Tibial nerve (tissue), 4 donors: ENCODE data around the gene TRAF3. TPM values are rescaled to one million over a fixed set of nuclear protein-coding genes. Genes with fewer than 3 reads are reported as not detected.
"Not testable (repeated sequence)": the region's sequence is repeated elsewhere in the genome, so short reads cannot be mapped to it uniquely, and the experiment has no call there.

Experiments used
- DNase-seq, 2 donors: peaks; one replicate each; pipeline ENCODE4 v3.0.0-alpha.2; 2019; ENCODE audit warnings: low spot score in 2 of 2
- H3K27ac ChIP-seq, 4 donors: fragments of 200-600 bp; sonication (generic) in 3 of 4; one replicate each; pipeline ENCODE4 v1.5.1; 2017 to 2019; ENCODE audit warnings: mild to moderate bottlenecking in 1 of 4
- H3K27me3 ChIP-seq, 2 donors: fragments of 200-600 bp; sonication (generic) in 1 of 2; one replicate each; pipeline versions ENCODE4 v1.5.1 to v1.6.0; 2017 to 2019
- H3K36me3 ChIP-seq, 3 donors: fragments of 200-600 bp; sonication (generic); one replicate each; pipeline ENCODE4 v1.5.1; 2018 to 2019
- H3K4me1 ChIP-seq, 4 donors: fragments of 200-600 bp; sonication (generic) in 3 of 4; one replicate each; pipeline ENCODE4 v1.5.1; 2017 to 2019
- H3K4me3 ChIP-seq, 4 donors: fragments of 200-600 bp; sonication (generic) in 3 of 4; one replicate each; pipeline ENCODE4 v1.5.1; 2017 to 2019; ENCODE audit warnings: mild to moderate bottlenecking in 1 of 4, moderate library complexity in 1 of 4
- H3K9me3 ChIP-seq, 4 donors: fragments of 200-600 bp; sonication (generic) in 3 of 4; one replicate each; pipeline ENCODE4 v1.5.1; 2017 to 2019
- EP300 ChIP-seq, 2 donors: sonication (generic); formaldehyde crosslinking; IDR thresholded peaks; one replicate each; pipeline ENCODE4 v1.6.1; 2017; ENCODE audit warnings: antibody characterized with exemption in 2 of 2, mild to moderate bottlenecking in 1 of 2
- POLR2A ChIP-seq, 2 donors: fragments of 450-650 bp; IDR thresholded peaks; one replicate each; pipeline ENCODE4 v1.6.1; 2017; ENCODE audit warnings: antibody characterized with exemption in 2 of 2, mild to moderate bottlenecking in 2 of 2, moderate library complexity in 2 of 2
- WGBS, 2 donors: methylation state at CpG; one replicate each; pipeline ENCODE4 v1.1.5; 2018; 5-methylcytosine and 5-hydroxymethylcytosine counted together
- total RNA-seq, 4 donors: library from RNA; depleted of rRNA; stranded (reverse); fragments of >200 nt; gene quantifications; one replicate each; pipeline ENCODE4 v1.1.0, GENCODE V29; 2016
- TF ChIP-seq, protein P1 (sequence below), 5 experiments: fragments of 200-600 bp in 3 of 5; fragments of 450-650 bp in 2 of 5; sonication (generic) in 3 of 5; IDR thresholded peaks; one replicate each; pipeline ENCODE4 v1.5.1; 2016 to 2019; ENCODE audit warnings: antibody characterized with exemption in 5 of 5, mild to moderate bottlenecking in 3 of 5, moderate library complexity in 2 of 5

The TRAF3 gene
- total RNA-seq, 4 donors from 2014 or later: 4.8 to 20.7 (median 13.4) TPM

DNA sequence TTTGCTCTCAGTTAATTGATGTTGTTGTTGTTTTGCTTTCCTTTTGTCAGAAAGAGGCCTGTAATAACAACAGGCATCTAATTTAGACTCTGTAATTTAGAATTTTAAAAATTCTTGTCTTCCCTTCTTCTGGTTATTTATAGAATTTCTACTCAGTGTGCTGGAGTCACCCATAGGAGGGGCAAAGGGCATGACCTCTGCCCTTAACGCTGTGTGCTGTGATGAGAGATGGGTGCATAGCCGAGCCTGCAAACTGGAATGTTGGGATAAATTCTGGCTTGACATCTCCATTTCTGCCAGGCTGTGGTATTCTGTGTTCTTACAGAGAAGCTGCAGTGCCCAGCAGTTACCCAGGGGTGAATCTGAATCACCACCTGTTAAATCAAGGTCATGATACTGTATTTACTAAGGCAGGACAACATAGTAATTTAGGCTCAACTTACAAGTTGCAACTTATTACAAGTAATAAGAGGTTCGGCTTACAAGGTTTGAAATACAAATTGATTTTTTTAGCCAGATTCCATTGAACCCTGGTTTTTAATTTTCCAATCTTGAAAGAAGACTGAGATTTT, 53.3 kb downstream of the TRAF3 start:
- WGBS, 2 donors: 51 to 56% methylated on average over 3 of the region's 3 CpGs
- Histone ChIP-seq H3K4me1 (peaks cover 0 to 21% (median 2%) of the 10 kb centered on the region in 4 donors), H3K4me3 (no peak overlapping the region), H3K27ac (no peak overlapping the region), H3K36me3 (no peaks in the 10 kb centered on the region), H3K9me3 (no peaks in the 10 kb centered on the region), H3K27me3 (no peaks in the 10 kb centered on the region)
- TF ChIP-seq, protein P1, sequence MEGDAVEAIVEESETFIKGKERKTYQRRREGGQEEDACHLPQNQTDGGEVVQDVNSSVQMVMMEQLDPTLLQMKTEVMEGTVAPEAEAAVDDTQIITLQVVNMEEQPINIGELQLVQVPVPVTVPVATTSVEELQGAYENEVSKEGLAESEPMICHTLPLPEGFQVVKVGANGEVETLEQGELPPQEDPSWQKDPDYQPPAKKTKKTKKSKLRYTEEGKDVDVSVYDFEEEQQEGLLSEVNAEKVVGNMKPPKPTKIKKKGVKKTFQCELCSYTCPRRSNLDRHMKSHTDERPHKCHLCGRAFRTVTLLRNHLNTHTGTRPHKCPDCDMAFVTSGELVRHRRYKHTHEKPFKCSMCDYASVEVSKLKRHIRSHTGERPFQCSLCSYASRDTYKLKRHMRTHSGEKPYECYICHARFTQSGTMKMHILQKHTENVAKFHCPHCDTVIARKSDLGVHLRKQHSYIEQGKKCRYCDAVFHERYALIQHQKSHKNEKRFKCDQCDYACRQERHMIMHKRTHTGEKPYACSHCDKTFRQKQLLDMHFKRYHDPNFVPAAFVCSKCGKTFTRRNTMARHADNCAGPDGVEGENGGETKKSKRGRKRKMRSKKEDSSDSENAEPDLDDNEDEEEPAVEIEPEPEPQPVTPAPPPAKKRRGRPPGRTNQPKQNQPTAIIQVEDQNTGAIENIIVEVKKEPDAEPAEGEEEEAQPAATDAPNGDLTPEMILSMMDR (IDR thresholded peaks at IDR 0.05): no peak
- TF ChIP-seq EP300 (IDR thresholded peaks at IDR 0.05) (no peak), POLR2A (IDR thresholded peaks at IDR 0.05) (no peak)
- no peak for DNase-seq

DNA sequence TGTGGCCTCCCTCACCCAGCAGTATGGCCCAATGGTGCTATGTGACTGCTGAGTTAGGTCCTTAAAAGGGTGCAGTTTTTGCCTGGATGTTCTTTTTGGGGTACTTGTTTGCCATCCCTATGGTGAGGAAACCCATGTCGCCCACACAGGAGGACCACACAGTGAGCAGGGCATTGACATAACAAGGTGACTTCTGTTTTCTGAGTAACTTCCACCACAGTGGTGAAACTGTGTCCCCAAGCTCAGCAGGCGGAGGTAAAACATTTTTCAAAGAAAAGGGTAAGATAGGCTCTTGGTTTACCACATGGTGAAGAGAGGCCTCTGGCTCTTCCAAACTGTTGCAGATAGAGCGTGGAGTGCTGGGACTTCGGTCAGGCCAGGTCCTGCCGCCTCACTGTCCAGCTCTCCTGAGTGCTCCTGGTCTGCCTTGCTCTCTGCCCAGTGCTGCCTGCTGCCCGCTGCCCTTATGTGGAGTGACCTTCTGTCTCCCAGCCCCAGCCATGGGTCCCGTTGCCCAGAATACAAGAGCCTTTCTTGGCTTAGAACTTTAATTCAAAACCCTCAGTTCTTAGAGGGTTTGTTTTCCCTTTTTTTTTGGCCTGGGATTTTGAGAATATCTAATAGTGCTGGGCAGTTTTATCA, 54.0 kb downstream of the TRAF3 start:
- Histone ChIP-seq H3K4me1 (peaks cover 0 to 21% (median 2%) of the 10 kb centered on the region in 4 donors), H3K4me3 (no peak overlapping the region), H3K9me3 (no peaks in the 10 kb centered on the region), H3K27ac (no peak overlapping the region), H3K27me3 (no peaks in the 10 kb centered on the region), H3K36me3 (no peaks in the 10 kb centered on the region)
- DNase-seq: no peak
- 75 to 88% methylated on average over 7 of the region's 7 CpGs for WGBS, 2 donors
- TF ChIP-seq, protein P1 (IDR thresholded peaks at IDR 0.05): no peak
- TF ChIP-seq POLR2A (IDR thresholded peaks at IDR 0.05): no peak
- TF ChIP-seq EP300 (IDR thresholded peaks at IDR 0.05): no peak

DNA sequence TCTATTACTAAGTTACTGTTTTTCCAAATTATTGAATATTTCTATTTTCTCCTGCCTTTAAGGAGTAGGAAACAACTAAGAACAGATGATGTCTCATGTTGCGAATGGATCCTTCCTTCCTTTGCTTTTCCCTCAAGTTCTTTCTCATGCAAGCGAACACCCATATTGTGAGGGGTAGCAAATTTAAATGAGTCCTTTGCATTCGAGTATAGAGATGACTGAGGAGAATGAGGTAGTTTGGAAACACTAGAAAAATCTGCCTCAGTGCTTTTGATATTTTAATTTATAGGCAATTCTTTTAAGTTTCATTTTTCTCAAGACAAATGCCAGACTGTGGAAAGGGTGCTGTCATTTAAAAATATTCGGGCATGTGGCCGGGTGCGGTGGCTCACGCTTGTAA, 56.1 kb downstream of the TRAF3 start:
- Histone ChIP-seq H3K9me3 (no peaks in the 10 kb centered on the region), H3K4me3 (no peak overlapping the region), H3K4me1 (peaks cover 0 to 21% (median 2%) of the 10 kb centered on the region in 4 donors), H3K27me3 (no peaks in the 10 kb centered on the region), H3K27ac (no peak overlapping the region), H3K36me3 (no peaks in the 10 kb centered on the region)
- no peak for DNase-seq
- TF ChIP-seq EP300 (IDR thresholded peaks at IDR 0.05): no peak
- TF ChIP-seq POLR2A (IDR thresholded peaks at IDR 0.05): no peak
- TF ChIP-seq, protein P1 (IDR thresholded peaks at IDR 0.05): no peak
- 88 to 93% methylated on average over 7 of the region's 7 CpGs for WGBS, 2 donors

DNA sequence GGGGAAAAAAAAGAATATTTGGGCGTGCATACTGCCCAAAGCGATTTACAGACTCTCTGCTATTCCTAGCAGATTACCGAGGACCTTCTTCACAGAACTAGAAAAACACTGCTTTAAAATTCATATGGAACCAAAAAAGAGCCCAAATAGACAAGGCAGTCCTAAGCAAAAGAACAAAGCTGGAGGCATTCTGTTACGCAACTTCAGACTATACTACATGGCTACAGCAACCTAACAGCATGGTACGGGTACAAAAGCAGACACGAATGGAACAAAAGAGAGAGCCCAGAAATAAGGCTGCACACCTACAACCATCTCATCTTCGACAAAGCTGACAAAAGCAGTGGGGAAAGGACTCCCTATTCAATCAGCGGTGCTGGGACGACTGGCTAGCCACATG, 56.7 kb downstream of the TRAF3 start:
- Histone ChIP-seq H3K27me3 (no peaks in the 10 kb centered on the region), H3K4me3 (no peak overlapping the region), H3K36me3 (no peaks in the 10 kb centered on the region), H3K9me3 (no peaks in the 10 kb centered on the region), H3K27ac (no peak overlapping the region), H3K4me1 (peaks cover 0 to 21% (median 2%) of the 10 kb centered on the region in 4 donors)
- 92 to 95% methylated on average over 9 of the region's 9 CpGs for WGBS, 2 donors
- no peak for TF ChIP-seq EP300 (IDR thresholded peaks at IDR 0.05)
- TF ChIP-seq, protein P1 (IDR thresholded peaks at IDR 0.05): no peak
- TF ChIP-seq POLR2A (IDR thresholded peaks at IDR 0.05): no peak
- no peak for DNase-seq

DNA sequence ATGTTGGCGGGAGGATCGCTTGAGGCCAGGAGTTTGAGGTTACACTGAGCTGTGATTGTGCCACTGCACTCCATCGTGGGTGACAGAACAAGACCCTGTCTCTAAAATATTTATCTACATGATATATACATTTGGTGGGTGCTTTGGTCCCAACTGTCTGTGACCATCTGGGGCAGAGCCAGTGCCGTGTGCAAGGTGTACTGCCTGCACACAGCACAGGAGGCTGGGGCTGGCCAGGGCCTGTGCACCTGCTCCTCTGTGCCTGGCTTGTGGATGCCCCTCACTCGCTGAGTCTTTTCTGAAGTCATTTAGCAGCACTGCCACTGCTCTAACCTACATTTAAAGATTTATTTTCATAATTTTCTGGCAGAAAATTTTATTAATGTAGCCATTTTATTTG, 58.7 kb downstream of the TRAF3 start:
- Histone ChIP-seq H3K4me1 (peaks cover 0 to 1% (median 0%) of the 10 kb centered on the region in 4 donors), H3K9me3 (no peaks in the 10 kb centered on the region), H3K36me3 (no peaks in the 10 kb centered on the region), H3K27ac (no peak overlapping the region), H3K27me3 (no peaks in the 10 kb centered on the region), H3K4me3 (no peak overlapping the region)
- TF ChIP-seq, protein P1 (IDR thresholded peaks at IDR 0.05): no peak
- no peak for TF ChIP-seq EP300 (IDR thresholded peaks at IDR 0.05)
- TF ChIP-seq POLR2A (IDR thresholded peaks at IDR 0.05): no peak
- no peak for DNase-seq
- WGBS, 2 donors: 90% methylated on average over 5 of the region's 5 CpGs

DNA sequence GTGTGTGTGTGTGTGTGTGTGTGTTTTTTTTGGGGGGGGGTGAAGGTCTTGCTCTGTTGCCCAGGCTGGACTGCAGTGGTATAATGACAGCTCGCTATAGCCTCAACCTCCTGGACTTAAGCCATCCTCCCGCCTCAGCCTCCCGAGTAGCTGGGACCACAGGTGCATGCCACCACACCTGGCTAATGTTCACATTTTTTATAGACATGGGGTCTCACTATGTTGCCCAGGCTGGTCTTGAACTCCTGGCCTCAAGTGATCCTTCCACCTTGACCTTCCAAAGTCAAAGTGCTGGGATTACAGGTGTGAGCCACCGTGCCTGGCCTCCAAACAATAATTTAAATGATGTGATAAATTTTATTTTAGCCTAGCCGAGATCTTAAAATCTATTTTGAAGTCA, 59.9 kb downstream of the TRAF3 start:
- 95 to 97% methylated on average over 5 of the region's 5 CpGs for WGBS, 2 donors
- H3K4me3 ChIP-seq, H3K27ac ChIP-seq, H3K9me3 ChIP-seq, H3K4me1 ChIP-seq, H3K36me3 ChIP-seq, DNase-seq, H3K27me3 ChIP-seq: not testable (repeated sequence)
